DOHH2 (cell line): ENCODE measurements around the gene CARF.

Source experiments
- H3F3A ChIP-seq: fragments of 200-600 bp; sonication (generic), shearing (Covaris generic); 2 replicates; pipeline ENCODE4 v1.6.0; 2016; ENCODE audit warnings: antibody characterized with exemption, mild to moderate bottlenecking; ENCODE audit not compliant: control insufficient read depth, insufficient read depth
- H3K27ac ChIP-seq: fragments of 200-600 bp; sonication (generic); 2 replicates; pipeline ENCODE4 v1.5.1; 2014; ENCODE audit warnings: low read depth, mild to moderate bottlenecking, low read length, moderate library complexity
- H3K27me3 ChIP-seq: fragments of 200-600 bp; sonication (generic); 2 replicates; pipeline ENCODE4 v1.6.1; 2014; ENCODE audit warnings: mild to moderate bottlenecking, low read length, mixed read lengths; ENCODE audit not compliant: control insufficient read depth
- H3K36me3 ChIP-seq: fragments of 200-600 bp; sonication (generic); 2 replicates; pipeline ENCODE4 v1.6.1; 2014; ENCODE audit warnings: mild to moderate bottlenecking, low read length, moderate library complexity, mixed read lengths; ENCODE audit not compliant: control insufficient read depth
- H3K4me1 ChIP-seq: fragments of 200-600 bp; sonication (generic); 2 replicates; pipeline ENCODE4 v1.6.1; 2014; ENCODE audit warnings: mild to moderate bottlenecking, low read length, mixed read lengths; ENCODE audit not compliant: control insufficient read depth
- H3K4me2 ChIP-seq: fragments of 200-600 bp; sonication (generic); 2 replicates; pipeline ENCODE4 v1.6.0; 2014; ENCODE audit warnings: mild to moderate bottlenecking, low read length, moderate library complexity
- H3K4me3 ChIP-seq: fragments of 200-600 bp; sonication (generic); 2 replicates; pipeline ENCODE4 v1.5.1; 2014; ENCODE audit warnings: mild to moderate bottlenecking, low read length, mixed read lengths
- H3K79me2 ChIP-seq: fragments of 200-600 bp; sonication (generic); 2 replicates; pipeline ENCODE4 v1.6.1; 2014; ENCODE audit warnings: mild to moderate bottlenecking, low read length, mixed read lengths; ENCODE audit not compliant: control insufficient read depth
- H3K9me2 ChIP-seq: fragments of 200-600 bp; sonication (generic); replicated peaks from 2 replicates; pipeline ENCODE4 v1.6.1; 2014; ENCODE audit warnings: mild to moderate bottlenecking, low read length, mixed read lengths; ENCODE audit not compliant: control insufficient read depth
- H3K9me3 ChIP-seq: fragments of 200-600 bp; sonication (generic); 2 replicates; pipeline ENCODE4 v1.6.1; 2014; ENCODE audit warnings: antibody characterized with exemption, low read length, mixed read lengths; ENCODE audit not compliant: control insufficient read depth, insufficient read depth
- H4K20me1 ChIP-seq: fragments of 200-600 bp; sonication (generic); 2 replicates; pipeline ENCODE4 v1.6.0; 2014; ENCODE audit warnings: low read depth, mild to moderate bottlenecking, antibody characterized with exemption, low read length, moderate library complexity; ENCODE audit not compliant: control insufficient read depth, insufficient read depth
- EZH2phosphoT487 ChIP-seq: fragments of 200-600 bp; sonication (generic); IDR thresholded peaks from 2 replicates; pipeline ENCODE4 v1.6.1; 2017; ENCODE audit warnings: borderline replicate concordance, mild to moderate bottlenecking, antibody characterized with exemption, low read length, moderate library complexity, mixed read lengths
- TF ChIP-seq, protein P1 (sequence below): fragments of 200-600 bp; sonication (generic); IDR thresholded peaks from one replicate; pipeline ENCODE4 v1.5.1; 2014; ENCODE audit warnings: antibody characterized with exemption, mild to moderate bottlenecking, low read depth, low read length; ENCODE audit not compliant: poor library complexity, severe bottlenecking

CARF gene

DNA sequence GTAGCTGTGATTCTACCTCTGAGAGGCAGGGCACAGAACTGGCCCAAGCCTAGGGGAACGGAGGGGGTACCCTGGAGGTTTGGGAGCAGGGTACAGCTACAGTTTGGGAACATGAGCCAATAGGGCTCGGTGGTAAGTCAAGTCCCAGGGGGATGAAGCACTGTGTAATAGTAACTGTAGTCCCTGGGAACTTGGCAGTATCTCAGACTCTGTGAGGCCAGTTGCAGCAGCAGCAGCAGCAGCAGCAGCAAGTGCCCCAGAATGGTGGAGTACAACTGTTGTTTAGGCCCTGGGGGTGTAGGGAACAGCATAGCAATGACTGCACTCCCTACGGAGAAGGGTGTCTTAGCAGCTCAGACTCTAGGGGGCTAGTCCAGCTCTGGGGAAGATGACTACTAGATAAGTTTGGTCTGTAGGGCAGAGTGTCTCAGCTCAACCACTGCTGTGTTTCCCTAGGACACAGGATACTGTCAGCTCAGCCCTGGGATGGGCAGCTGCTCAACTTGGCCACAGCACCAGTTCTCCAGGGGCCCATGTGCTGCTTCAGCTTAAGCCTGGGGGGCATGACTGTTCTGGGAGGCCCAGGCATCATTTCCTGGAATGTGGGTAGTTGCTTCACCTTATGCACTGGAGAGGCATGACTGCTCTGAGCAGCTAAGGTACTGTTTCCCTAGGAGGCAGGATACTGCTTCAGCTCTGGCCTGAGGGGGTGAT lies 20.5 kb downstream of the CARF start:
- H3K4me2 ChIP-seq: no peak overlapping the region
- H3K27ac ChIP-seq: no peak overlapping the region
- H3K4me3 ChIP-seq: no peak overlapping the region
- H3K9me3 ChIP-seq: no peaks in the 10 kb centered on the region
- TF ChIP-seq, protein P1, sequence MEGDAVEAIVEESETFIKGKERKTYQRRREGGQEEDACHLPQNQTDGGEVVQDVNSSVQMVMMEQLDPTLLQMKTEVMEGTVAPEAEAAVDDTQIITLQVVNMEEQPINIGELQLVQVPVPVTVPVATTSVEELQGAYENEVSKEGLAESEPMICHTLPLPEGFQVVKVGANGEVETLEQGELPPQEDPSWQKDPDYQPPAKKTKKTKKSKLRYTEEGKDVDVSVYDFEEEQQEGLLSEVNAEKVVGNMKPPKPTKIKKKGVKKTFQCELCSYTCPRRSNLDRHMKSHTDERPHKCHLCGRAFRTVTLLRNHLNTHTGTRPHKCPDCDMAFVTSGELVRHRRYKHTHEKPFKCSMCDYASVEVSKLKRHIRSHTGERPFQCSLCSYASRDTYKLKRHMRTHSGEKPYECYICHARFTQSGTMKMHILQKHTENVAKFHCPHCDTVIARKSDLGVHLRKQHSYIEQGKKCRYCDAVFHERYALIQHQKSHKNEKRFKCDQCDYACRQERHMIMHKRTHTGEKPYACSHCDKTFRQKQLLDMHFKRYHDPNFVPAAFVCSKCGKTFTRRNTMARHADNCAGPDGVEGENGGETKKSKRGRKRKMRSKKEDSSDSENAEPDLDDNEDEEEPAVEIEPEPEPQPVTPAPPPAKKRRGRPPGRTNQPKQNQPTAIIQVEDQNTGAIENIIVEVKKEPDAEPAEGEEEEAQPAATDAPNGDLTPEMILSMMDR: no peak
- TF ChIP-seq EZH2phosphoT487: no peak
- H4K20me1 ChIP-seq: no peaks in the 10 kb centered on the region
- no peaks in the 10 kb centered on the region for H3K79me2 ChIP-seq
- H3F3A ChIP-seq: no peaks in the 10 kb centered on the region
- H3K9me2 ChIP-seq: no peaks in the 10 kb centered on the region
- no peaks in the 10 kb centered on the region for H3K36me3 ChIP-seq
- no peaks in the 10 kb centered on the region for H3K27me3 ChIP-seq
- no peaks in the 10 kb centered on the region for H3K4me1 ChIP-seq

DNA sequence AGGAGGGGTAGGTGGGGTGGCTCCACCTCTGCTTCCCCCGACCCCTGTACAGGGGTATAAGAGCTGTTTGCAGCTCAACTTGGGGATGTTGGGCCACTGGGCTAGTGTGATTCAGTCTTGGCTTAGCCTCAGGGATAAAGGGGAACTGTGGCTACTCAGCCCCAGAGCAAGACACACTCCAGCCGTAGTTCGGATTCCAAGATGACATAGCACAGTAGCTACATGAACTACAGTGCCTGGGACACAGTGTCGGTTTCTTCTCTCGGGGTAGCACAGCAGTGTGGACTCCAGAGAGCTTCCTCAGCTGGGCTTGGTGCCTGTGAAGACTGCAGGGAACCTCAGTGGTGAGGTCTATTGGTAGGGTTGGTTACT lies 21.1 kb downstream of the CARF start:
- H4K20me1 ChIP-seq: no peaks in the 10 kb centered on the region
- H3K27ac ChIP-seq: no peak overlapping the region
- H3K9me3 ChIP-seq: no peaks in the 10 kb centered on the region
- H3K36me3 ChIP-seq: no peaks in the 10 kb centered on the region
- H3K9me2 ChIP-seq: no peaks in the 10 kb centered on the region
- no peak overlapping the region for H3K4me2 ChIP-seq
- H3F3A ChIP-seq: no peaks in the 10 kb centered on the region
- H3K27me3 ChIP-seq: no peaks in the 10 kb centered on the region
- H3K4me3 ChIP-seq: no peak overlapping the region
- TF ChIP-seq, protein P1: no peak
- no peak for TF ChIP-seq EZH2phosphoT487
- no peaks in the 10 kb centered on the region for H3K79me2 ChIP-seq
- no peaks in the 10 kb centered on the region for H3K4me1 ChIP-seq

DNA sequence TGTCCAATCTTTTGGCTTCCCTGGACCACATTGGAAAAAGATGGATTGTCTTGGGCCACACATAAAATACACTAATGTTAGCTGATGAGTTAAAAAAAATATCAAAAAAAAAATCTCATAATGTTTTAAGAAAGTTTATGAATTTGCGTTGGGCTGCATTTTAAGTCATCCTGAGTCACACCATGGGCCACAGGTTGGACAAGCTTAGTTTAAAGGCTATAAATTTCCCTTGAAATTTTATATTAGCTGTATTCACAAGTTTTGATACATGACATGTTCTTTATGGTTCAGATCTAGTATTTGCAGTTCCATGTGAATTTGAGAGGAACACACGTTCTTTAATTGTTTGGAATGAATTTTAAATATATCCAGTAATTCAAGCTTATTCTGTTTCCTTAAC lies 21.9 kb downstream of the CARF start:
- no peak overlapping the region for H3K27ac ChIP-seq
- no peaks in the 10 kb centered on the region for H3K9me2 ChIP-seq
- H3K4me3 ChIP-seq: no peak overlapping the region
- no peaks in the 10 kb centered on the region for H3K9me3 ChIP-seq
- no peaks in the 10 kb centered on the region for H3F3A ChIP-seq
- H4K20me1 ChIP-seq: no peaks in the 10 kb centered on the region
- no peaks in the 10 kb centered on the region for H3K79me2 ChIP-seq
- no peak overlapping the region for H3K4me2 ChIP-seq
- no peaks in the 10 kb centered on the region for H3K36me3 ChIP-seq
- H3K27me3 ChIP-seq: no peaks in the 10 kb centered on the region
- H3K4me1 ChIP-seq: no peaks in the 10 kb centered on the region
- TF ChIP-seq, protein P1: no peak
- no peak for TF ChIP-seq EZH2phosphoT487
